Erythroblast (primary cell): ENCODE results near the gene ANTXR1.

Source experiments
- GATA1 ChIP-seq: IDR thresholded peaks from 2 replicates; pipeline ENCODE4 v1.6.1; 2011; ENCODE audit warnings: low read depth, mild to moderate bottlenecking, control low read depth, low read length, moderate library complexity
- POLR2A ChIP-seq: IDR thresholded peaks from 2 replicates; pipeline ENCODE4 v1.6.1; 2011; ENCODE audit warnings: mild to moderate bottlenecking, low read length

DNA sequence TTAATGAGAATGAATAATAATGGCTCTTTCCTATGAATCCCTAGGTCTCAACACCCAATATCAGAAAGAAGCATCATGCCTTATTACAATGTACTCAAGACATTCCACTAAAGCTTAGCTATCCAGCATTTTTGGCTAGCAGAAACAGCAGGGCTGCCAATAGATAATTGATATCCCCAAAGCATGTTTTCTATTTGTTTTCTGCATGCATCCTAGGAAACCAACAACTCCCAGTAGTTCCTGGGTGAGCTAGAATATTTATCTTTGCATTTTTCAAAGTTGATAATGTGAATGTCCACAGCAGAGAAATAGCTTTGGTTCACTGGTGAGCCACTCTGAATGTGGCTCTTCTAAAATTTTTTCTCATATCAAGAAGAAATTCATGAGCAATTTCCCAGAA lies 5.8 kb upstream of the ANTXR1 start:
- TF ChIP-seq POLR2A (no peak), GATA1 (no peak)
